Activated naive CD8-positive, alpha-beta T cell (primary cell): ENCODE measurements around the gene DCPS.

ENCODE experiments used
- H3K27ac Mint-ChIP-seq: one replicate; pipeline ENCODE4 v1.8.0; 2021; ENCODE audit warnings: mixed read lengths
- H3K27me3 Mint-ChIP-seq: one replicate; pipeline ENCODE4 v1.8.0; 2021; ENCODE audit warnings: mixed read lengths
- H3K36me3 Mint-ChIP-seq: one replicate; pipeline ENCODE4 v1.8.0; 2021; ENCODE audit warnings: mixed read lengths
- H3K4me1 Mint-ChIP-seq: one replicate; pipeline ENCODE4 v1.8.0; 2021; ENCODE audit warnings: low read depth, mixed read lengths
- H3K4me3 Mint-ChIP-seq: one replicate; pipeline ENCODE4 v1.8.0; 2021; ENCODE audit warnings: mild to moderate bottlenecking, mixed read lengths
- H3K9me3 Mint-ChIP-seq: one replicate; pipeline ENCODE4 v1.8.0; 2021; ENCODE audit warnings: low read depth, mixed read lengths

DCPS gene

GRCh38 chr11:126310200-126310991, 6.5 kb downstream of the DCPS start:
- no peak overlapping the region for H3K4me3 Mint-ChIP-seq
- no peaks in the 10 kb centered on the region for H3K27me3 Mint-ChIP-seq
- H3K4me1 Mint-ChIP-seq: peaks cover 34% of the 10 kb centered on the region
- H3K27ac Mint-ChIP-seq: peak overlapping the region; percentile 50
- H3K36me3 Mint-ChIP-seq: peaks cover 12% of the 10 kb centered on the region
- peaks cover 3% of the 10 kb centered on the region for H3K9me3 Mint-ChIP-seq

- Mint-ChIP-seq H3K36me3 (peaks cover 10% of the 10 kb centered on the region), H3K4me3 (no peak overlapping the region), H3K27ac (no peak overlapping the region)
Measured at GRCh38 chr11:126310992-126311310, 7.1 kb downstream of the DCPS start.

GRCh38 chr11:126311401-126312291, 7.8 kb downstream of the DCPS start:
- no peaks in the 10 kb centered on the region for H3K27me3 Mint-ChIP-seq
- H3K4me1 Mint-ChIP-seq: peaks cover 27% of the 10 kb centered on the region
- no peaks in the 10 kb centered on the region for H3K9me3 Mint-ChIP-seq
- no peak overlapping the region for H3K4me3 Mint-ChIP-seq
- peak overlapping the region; percentile 16 for H3K27ac Mint-ChIP-seq
- peaks cover 14% of the 10 kb centered on the region for H3K36me3 Mint-ChIP-seq

More at GRCh38 chr11:126310992-126311310, 7.1 kb downstream of the DCPS start:
- H3K27me3 Mint-ChIP-seq: no peaks in the 10 kb centered on the region
- H3K9me3 Mint-ChIP-seq: no peaks in the 10 kb centered on the region
- H3K4me1 Mint-ChIP-seq: peaks cover 30% of the 10 kb centered on the region

- Mint-ChIP-seq H3K27ac (no peak overlapping the region), H3K27me3 (no peaks in the 10 kb centered on the region), H3K9me3 (no peaks in the 10 kb centered on the region), H3K4me3 (no peak overlapping the region), H3K36me3 (peaks cover 18% of the 10 kb centered on the region), H3K4me1 (peaks cover 27% of the 10 kb centered on the region)
Measured at GRCh38 chr11:126312961-126313360, 9.1 kb downstream of the DCPS start.

- no peak overlapping the region for H3K27ac Mint-ChIP-seq
- H3K36me3 Mint-ChIP-seq: peaks cover 18% of the 10 kb centered on the region
- H3K9me3 Mint-ChIP-seq: no peaks in the 10 kb centered on the region
- no peaks in the 10 kb centered on the region for H3K27me3 Mint-ChIP-seq
- peaks cover 35% of the 10 kb centered on the region for H3K4me1 Mint-ChIP-seq
- H3K4me3 Mint-ChIP-seq: no peak overlapping the region
Measured at GRCh38 chr11:126313826-126314225, 10.0 kb downstream of the DCPS start.

- Mint-ChIP-seq H3K27ac (peak overlapping the region; percentile 76), H3K9me3 (no peaks in the 10 kb centered on the region), H3K4me3 (peak overlapping the region; percentile 64), H3K36me3 (peaks cover 24% of the 10 kb centered on the region), H3K27me3 (no peaks in the 10 kb centered on the region), H3K4me1 (peaks cover 38% of the 10 kb centered on the region)
Measured at GRCh38 chr11:126317432-126317755, 13.5 kb downstream of the DCPS start.

GRCh38 chr11:126317756-126318573, 14.1 kb downstream of the DCPS start:
- Mint-ChIP-seq H3K36me3 (peaks cover 24% of the 10 kb centered on the region), H3K27me3 (no peaks in the 10 kb centered on the region), H3K4me3 (peak overlapping the region; percentile 64), H3K27ac (peak overlapping the region; percentile 76), H3K4me1 (peaks cover 38% of the 10 kb centered on the region), H3K9me3 (no peaks in the 10 kb centered on the region)

- peaks cover 23% of the 10 kb centered on the region for H3K36me3 Mint-ChIP-seq
- no peaks in the 10 kb centered on the region for H3K9me3 Mint-ChIP-seq
- H3K27me3 Mint-ChIP-seq: no peaks in the 10 kb centered on the region
- peaks cover 36% of the 10 kb centered on the region for H3K4me1 Mint-ChIP-seq
- H3K27ac Mint-ChIP-seq: peak overlapping the region; percentile 76
- H3K4me3 Mint-ChIP-seq: peak overlapping the region; percentile 64
Measured at GRCh38 chr11:126318574-126319373, 14.9 kb downstream of the DCPS start.

- Mint-ChIP-seq H3K36me3 (peaks cover 18% of the 10 kb centered on the region), H3K4me3 (peak overlapping the region; percentile 41), H3K27me3 (no peaks in the 10 kb centered on the region), H3K9me3 (no peaks in the 10 kb centered on the region), H3K4me1 (peaks cover 34% of the 10 kb centered on the region), H3K27ac (peak overlapping the region; percentile 76)
Measured at GRCh38 chr11:126319374-126319740, 15.5 kb downstream of the DCPS start.

GRCh38 chr11:126322996-126323395, 19.1 kb downstream of the DCPS start:
- H3K4me1 Mint-ChIP-seq: peaks cover 27% of the 10 kb centered on the region
- H3K4me3 Mint-ChIP-seq: no peak overlapping the region
- no peaks in the 10 kb centered on the region for H3K27me3 Mint-ChIP-seq
- H3K36me3 Mint-ChIP-seq: peaks cover 10% of the 10 kb centered on the region
- H3K9me3 Mint-ChIP-seq: no peaks in the 10 kb centered on the region
- H3K27ac Mint-ChIP-seq: no peak overlapping the region

- H3K27me3 Mint-ChIP-seq: no peaks in the 10 kb centered on the region
- no peaks in the 10 kb centered on the region for H3K9me3 Mint-ChIP-seq
- peaks cover 6% of the 10 kb centered on the region for H3K36me3 Mint-ChIP-seq
- H3K4me3 Mint-ChIP-seq: no peak overlapping the region
- H3K27ac Mint-ChIP-seq: no peak overlapping the region
- peaks cover 7% of the 10 kb centered on the region for H3K4me1 Mint-ChIP-seq
Measured at GRCh38 chr11:126327281-126328000, 23.6 kb downstream of the DCPS start.

GRCh38 chr11:126328001-126328390, 24.1 kb downstream of the DCPS start:
- Mint-ChIP-seq H3K4me3 (no peak overlapping the region), H3K36me3 (peaks cover 6% of the 10 kb centered on the region), H3K9me3 (no peaks in the 10 kb centered on the region), H3K27me3 (no peaks in the 10 kb centered on the region), H3K4me1 (peaks cover 7% of the 10 kb centered on the region), H3K27ac (no peak overlapping the region)

- Mint-ChIP-seq H3K9me3 (no peaks in the 10 kb centered on the region), H3K4me3 (no peak overlapping the region), H3K27me3 (no peaks in the 10 kb centered on the region), H3K27ac (no peak overlapping the region), H3K4me1 (peaks cover 7% of the 10 kb centered on the region), H3K36me3 (peaks cover 6% of the 10 kb centered on the region)
Measured at GRCh38 chr11:126328444-126328843, 24.6 kb downstream of the DCPS start.
